ENCODE data around the gene PCNT.
"Not testable (repeated sequence)": the region's sequence is repeated elsewhere in the genome, so short reads cannot be mapped to it uniquely, and the experiment has no call there.

The PCNT gene

DNA sequence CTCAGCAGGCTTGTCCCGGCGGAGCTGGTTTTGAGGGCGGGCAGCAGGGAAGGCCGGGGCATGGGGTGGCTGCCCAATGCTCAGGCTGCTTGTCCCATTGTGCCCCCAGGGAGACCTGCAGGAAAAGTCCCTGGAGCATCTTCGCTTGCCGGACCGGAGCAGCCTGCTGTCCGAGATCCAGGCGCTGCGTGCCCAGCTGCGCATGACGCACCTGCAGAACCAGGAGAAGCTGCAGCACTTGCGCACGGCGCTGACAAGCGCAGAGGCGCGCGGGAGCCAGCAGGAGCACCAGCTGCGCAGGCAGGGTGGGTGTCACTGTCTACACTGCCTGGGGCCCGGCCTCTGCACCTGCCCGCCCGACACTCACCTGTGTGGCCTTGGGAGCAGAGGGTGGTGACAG lies 104.3 kb downstream of the PCNT start:
- Histone ChIP-seq H3K4me3 (ENCODE audit: low read depth in 1 of 5, low read length in 5 of 5) (no peak overlapping the region), H3K4me1 (ENCODE audit: control insufficient read depth in 5 of 5, insufficient read depth in 5 of 5, low read length in 5 of 5) (peaks cover 0 to 7% (median 0%) of the 10 kb centered on the region in 5 donors), H3K27ac (ENCODE audit: low read depth, low read length) (no peak overlapping the region), H3K9ac (ENCODE audit: low read length in 5 of 5) (no peak overlapping the region), H3K27me3 (ENCODE audit: control insufficient read depth in 5 of 5, insufficient read depth in 4 of 5, low read length in 5 of 5) (no peaks in the 10 kb centered on the region), H3K36me3 (ENCODE audit: control insufficient read depth in 5 of 5, insufficient read depth in 5 of 5, low read length in 5 of 5) (peaks cover 2 to 83% (median 66%) of the 10 kb centered on the region in 5 donors), H3K9me3 (ENCODE audit: control insufficient read depth in 5 of 5, low read length in 5 of 5) (no peaks in the 10 kb centered on the region)

DNA sequence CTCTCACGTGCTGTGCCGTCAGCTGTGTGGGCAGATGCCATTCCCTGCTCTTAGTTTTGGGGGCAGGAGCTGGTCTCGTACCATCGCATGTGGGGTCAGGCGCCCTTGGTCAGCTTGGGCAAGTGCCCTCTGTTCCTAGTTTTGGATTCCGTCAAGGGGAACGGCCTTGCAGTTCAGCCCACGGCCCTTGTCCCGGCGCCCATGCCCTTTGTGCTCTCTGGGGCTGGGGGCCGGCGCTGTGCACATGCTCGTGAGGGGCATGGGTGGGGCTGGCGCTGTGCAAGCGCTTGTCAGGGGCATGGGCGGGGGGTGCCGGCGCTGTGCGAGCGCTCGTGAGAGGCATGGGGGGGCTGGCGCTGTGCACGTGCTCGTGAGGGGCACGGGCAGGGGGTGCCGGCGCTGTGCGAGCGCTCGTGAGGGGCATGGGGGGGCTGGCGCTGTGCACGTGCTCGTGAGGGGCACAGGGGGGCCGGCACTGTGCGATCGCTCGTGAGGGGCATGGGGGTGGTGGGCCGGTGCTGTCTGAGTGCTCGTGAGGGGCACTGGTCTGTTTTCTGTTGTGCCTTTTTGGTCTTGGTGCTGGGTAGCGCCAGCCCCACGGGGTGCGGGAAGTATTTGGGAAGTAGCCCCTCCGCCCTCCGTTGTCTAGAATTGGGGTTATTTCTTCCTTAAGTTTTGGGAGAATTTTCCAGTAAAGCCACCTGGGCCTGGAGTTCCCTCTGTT lies 105.2 kb downstream of the PCNT start:
- Histone ChIP-seq H3K4me3 (ENCODE audit: low read depth in 1 of 5, low read length in 5 of 5) (no peak overlapping the region), H3K27ac (ENCODE audit: low read depth, low read length) (no peak overlapping the region), H3K9ac (ENCODE audit: low read length in 5 of 5) (peak overlapping the region in 1 of 5 donors; percentile 30), H3K27me3 (ENCODE audit: control insufficient read depth in 5 of 5, insufficient read depth in 4 of 5, low read length in 5 of 5) (no peaks in the 10 kb centered on the region), H3K9me3 (ENCODE audit: control insufficient read depth in 5 of 5, low read length in 5 of 5) (no peaks in the 10 kb centered on the region), H3K36me3 (ENCODE audit: control insufficient read depth in 5 of 5, insufficient read depth in 5 of 5, low read length in 5 of 5) (peaks cover 2 to 88% (median 68%) of the 10 kb centered on the region in 5 donors), H3K4me1 (ENCODE audit: control insufficient read depth in 5 of 5, insufficient read depth in 5 of 5, low read length in 5 of 5) (peaks cover 0 to 7% (median 0%) of the 10 kb centered on the region in 5 donors)

DNA sequence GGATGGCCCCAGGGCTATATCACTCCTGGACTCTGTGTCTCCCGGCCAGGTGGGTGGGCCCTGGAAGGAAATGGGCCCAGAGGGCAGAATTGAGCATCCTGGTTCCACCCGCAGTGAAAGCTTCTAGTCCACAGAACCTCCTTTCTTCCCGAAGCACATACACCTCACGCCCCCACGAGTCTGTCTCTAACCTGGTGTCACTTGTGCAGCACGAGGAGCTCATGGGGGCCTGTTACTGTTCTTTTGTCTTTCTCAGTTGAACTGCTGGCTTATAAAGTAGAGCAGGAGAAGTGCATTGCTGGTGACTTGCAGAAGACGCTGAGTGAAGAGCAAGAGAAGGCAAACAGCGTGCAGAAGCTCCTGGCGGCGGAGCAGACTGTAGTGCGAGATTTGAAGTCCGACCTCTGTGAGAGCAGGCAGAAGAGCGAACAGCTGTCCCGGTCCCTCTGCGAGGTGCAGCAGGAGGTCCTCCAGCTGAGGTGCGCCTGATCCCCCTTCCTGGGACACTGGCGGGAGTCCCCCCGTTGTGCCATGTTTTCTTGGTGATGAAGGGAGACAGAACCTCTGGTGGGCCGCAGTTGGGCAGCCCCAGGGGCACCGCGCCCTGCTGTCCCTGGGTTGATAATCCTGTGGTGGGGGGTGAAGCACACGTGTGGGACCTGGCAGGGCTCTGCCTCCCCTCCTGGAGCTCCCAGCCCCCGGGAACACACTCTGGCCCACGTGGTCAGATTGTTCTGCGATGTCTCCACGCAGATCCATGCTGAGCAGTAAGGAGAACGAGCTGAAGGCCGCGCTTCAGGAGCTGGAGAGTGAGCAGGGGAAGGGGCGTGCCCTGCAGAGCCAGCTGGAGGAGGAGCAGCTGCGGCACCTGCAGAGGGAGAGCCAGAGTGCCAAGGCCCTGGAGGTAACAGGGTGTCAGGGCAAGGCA lies 106.1 kb downstream of the PCNT start:
- Histone ChIP-seq H3K36me3 (ENCODE audit: control insufficient read depth in 5 of 5, insufficient read depth in 5 of 5, low read length in 5 of 5) (peaks cover 2 to 95% (median 75%) of the 10 kb centered on the region in 5 donors), H3K9ac (ENCODE audit: low read length in 5 of 5) (peak overlapping the region in 1 of 5 donors; percentile 30), H3K9me3 (ENCODE audit: control insufficient read depth in 5 of 5, low read length in 5 of 5) (no peaks in the 10 kb centered on the region), H3K4me3 (ENCODE audit: low read depth in 1 of 5, low read length in 5 of 5) (no peak overlapping the region), H3K27me3 (ENCODE audit: control insufficient read depth in 5 of 5, insufficient read depth in 4 of 5, low read length in 5 of 5) (no peaks in the 10 kb centered on the region), H3K27ac (ENCODE audit: low read depth, low read length) (no peak overlapping the region), H3K4me1 (ENCODE audit: control insufficient read depth in 5 of 5, insufficient read depth in 5 of 5, low read length in 5 of 5) (peaks cover 0 to 7% (median 0%) of the 10 kb centered on the region in 5 donors)

DNA sequence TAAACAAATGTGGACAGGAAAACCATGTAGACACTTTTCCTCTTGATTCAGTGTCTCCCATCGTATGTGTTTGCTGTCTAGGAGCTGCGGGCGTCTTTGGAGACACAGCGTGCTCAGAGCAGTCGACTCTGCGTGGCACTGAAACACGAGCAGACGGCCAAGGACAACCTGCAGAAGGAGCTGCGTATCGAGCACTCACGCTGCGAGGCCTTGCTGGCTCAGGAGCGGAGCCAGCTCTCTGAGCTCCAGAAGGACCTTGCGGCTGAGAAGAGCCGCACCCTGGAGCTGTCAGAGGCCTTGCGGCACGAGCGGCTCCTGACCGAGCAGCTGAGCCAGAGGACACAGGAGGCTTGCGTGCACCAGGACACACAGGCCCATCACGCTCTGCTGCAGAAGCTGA lies 107.5 kb downstream of the PCNT start:
- Histone ChIP-seq H3K36me3 (ENCODE audit: control insufficient read depth in 5 of 5, insufficient read depth in 5 of 5, low read length in 5 of 5) (peaks cover 2 to 91% (median 72%) of the 10 kb centered on the region in 5 donors), H3K27me3 (ENCODE audit: control insufficient read depth in 5 of 5, insufficient read depth in 4 of 5, low read length in 5 of 5) (no peaks in the 10 kb centered on the region), H3K9ac (ENCODE audit: low read length in 5 of 5) (no peak overlapping the region), H3K9me3 (ENCODE audit: control insufficient read depth in 5 of 5, low read length in 5 of 5) (no peaks in the 10 kb centered on the region), H3K4me3 (ENCODE audit: low read depth in 1 of 5, low read length in 5 of 5) (peak overlapping the region in 1 of 5 donors; percentile 15), H3K27ac (ENCODE audit: low read depth, low read length) (no peak overlapping the region), H3K4me1 (ENCODE audit: control insufficient read depth in 5 of 5, insufficient read depth in 5 of 5, low read length in 5 of 5) (peaks cover 0 to 7% (median 0%) of the 10 kb centered on the region in 5 donors)

DNA sequence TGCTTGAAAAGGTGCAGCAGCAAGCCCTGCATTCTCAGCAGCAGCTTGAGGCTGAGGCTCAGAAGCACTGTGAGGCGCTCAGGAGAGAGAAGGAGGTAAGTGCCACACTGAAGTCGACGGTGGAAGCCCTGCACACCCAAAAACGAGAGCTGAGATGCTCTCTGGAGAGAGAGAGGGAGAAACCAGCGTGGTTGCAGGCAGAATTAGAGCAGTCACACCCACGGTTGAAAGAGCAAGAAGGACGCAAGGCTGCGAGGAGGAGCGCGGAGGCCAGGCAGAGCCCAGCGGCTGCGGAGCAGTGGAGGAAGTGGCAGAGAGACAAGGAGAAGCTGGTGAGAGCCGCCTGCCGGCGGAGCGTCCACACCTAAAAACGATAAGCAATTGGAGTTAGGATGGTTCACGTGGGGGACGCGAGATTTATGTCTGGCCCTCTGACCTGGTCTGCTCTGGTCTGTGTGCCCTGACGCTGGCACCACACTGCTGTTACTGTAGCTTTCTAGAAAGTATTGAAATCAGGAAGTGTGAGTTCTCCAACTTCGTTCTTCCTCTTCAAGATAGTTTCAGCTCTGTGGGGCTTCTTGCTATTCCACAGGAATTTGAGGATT lies 108.0 kb downstream of the PCNT start:
- Histone ChIP-seq H3K27ac (ENCODE audit: low read depth, low read length) (no peak overlapping the region), H3K4me1 (ENCODE audit: control insufficient read depth in 5 of 5, insufficient read depth in 5 of 5, low read length in 5 of 5) (peaks cover 0 to 7% (median 0%) of the 10 kb centered on the region in 5 donors), H3K9me3 (ENCODE audit: control insufficient read depth in 5 of 5, low read length in 5 of 5) (no peaks in the 10 kb centered on the region), H3K9ac (ENCODE audit: low read length in 5 of 5) (peak overlapping the region in 1 of 5 donors; percentile 16), H3K27me3 (ENCODE audit: control insufficient read depth in 5 of 5, insufficient read depth in 4 of 5, low read length in 5 of 5) (no peaks in the 10 kb centered on the region), H3K4me3 (ENCODE audit: low read depth in 1 of 5, low read length in 5 of 5) (peak overlapping the region in 2 of 5 donors; percentile 15 to 21), H3K36me3 (ENCODE audit: control insufficient read depth in 5 of 5, insufficient read depth in 5 of 5, low read length in 5 of 5) (peaks cover 2 to 91% (median 72%) of the 10 kb centered on the region in 5 donors)

DNA sequence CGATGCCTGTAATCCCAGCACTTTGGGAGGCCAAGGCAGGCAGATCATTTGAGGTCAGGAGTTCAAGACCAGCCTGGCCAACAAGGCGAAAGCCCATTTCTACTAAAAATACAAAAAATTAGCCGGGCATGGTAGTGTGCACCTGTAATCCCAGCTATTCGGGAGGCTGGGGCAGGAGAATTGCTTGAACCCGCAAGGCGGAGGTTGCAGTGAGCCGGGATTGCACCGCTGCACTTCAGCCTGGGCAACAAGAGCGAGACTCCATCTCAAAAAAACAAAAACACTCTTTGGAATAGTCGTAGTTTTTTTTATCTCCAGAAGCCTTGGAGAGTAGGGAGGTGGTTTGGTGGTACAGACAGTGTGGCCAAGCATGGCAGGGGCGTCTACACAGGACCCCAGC lies 109.2 kb downstream of the PCNT start:
- H3K4me3 ChIP-seq (ENCODE audit: low read depth in 1 of 5, low read length in 5 of 5); H3K9ac ChIP-seq (ENCODE audit: low read length in 5 of 5); H3K27me3 ChIP-seq (ENCODE audit: control insufficient read depth in 5 of 5, insufficient read depth in 4 of 5, low read length in 5 of 5); H3K4me1 ChIP-seq (ENCODE audit: control insufficient read depth in 5 of 5, insufficient read depth in 5 of 5, low read length in 5 of 5); H3K27ac ChIP-seq (ENCODE audit: low read depth, low read length); H3K9me3 ChIP-seq (ENCODE audit: control insufficient read depth in 5 of 5, low read length in 5 of 5): not testable (repeated sequence)
- H3K36me3 ChIP-seq (ENCODE audit: control insufficient read depth in 5 of 5, insufficient read depth in 5 of 5, low read length in 5 of 5), result peaks cover 2 to 91% (median 72%) of the 10 kb centered on the region in 5 donors

DNA sequence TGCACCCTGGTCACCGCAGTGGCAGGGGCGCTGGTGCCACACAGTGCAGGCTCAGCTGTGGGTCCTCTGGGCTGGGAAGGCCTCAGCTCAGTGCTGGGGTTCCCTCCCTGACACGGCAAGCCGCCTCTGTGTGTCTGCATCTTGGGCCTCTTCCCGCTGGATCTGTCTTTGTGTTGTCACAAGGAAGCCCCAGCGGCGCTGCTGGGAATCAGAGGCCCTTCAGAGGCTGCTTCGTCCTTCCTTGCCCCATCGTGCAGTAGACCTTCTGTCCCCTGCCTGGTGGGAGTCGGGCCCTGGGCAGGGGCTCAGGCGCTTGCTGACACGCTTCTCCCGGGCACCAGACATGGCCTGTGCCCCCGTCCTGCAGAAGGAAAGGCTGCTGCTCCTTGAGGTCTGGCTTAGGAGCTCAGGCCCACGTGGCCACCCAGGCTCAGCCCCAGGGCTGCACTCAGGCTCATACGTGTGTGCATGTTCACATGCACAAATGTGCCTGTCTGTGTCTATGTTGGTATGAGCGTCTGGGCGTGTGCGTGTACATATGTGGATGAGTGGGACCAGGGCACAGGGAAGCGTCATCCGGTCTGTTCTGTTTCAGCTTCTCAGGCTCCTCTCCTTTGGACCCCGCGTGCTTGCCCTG lies 110.5 kb downstream of the PCNT start:
- Histone ChIP-seq H3K4me3 (ENCODE audit: low read depth in 1 of 5, low read length in 5 of 5) (no peak overlapping the region), H3K9ac (ENCODE audit: low read length in 5 of 5) (no peak overlapping the region), H3K36me3 (ENCODE audit: control insufficient read depth in 5 of 5, insufficient read depth in 5 of 5, low read length in 5 of 5) (peaks cover 2 to 88% (median 71%) of the 10 kb centered on the region in 5 donors), H3K9me3 (ENCODE audit: control insufficient read depth in 5 of 5, low read length in 5 of 5) (no peaks in the 10 kb centered on the region), H3K4me1 (ENCODE audit: control insufficient read depth in 5 of 5, insufficient read depth in 5 of 5, low read length in 5 of 5) (peaks cover 0 to 7% (median 0%) of the 10 kb centered on the region in 5 donors), H3K27me3 (ENCODE audit: control insufficient read depth in 5 of 5, insufficient read depth in 4 of 5, low read length in 5 of 5) (no peaks in the 10 kb centered on the region), H3K27ac (ENCODE audit: low read depth, low read length) (no peak overlapping the region)

DNA sequence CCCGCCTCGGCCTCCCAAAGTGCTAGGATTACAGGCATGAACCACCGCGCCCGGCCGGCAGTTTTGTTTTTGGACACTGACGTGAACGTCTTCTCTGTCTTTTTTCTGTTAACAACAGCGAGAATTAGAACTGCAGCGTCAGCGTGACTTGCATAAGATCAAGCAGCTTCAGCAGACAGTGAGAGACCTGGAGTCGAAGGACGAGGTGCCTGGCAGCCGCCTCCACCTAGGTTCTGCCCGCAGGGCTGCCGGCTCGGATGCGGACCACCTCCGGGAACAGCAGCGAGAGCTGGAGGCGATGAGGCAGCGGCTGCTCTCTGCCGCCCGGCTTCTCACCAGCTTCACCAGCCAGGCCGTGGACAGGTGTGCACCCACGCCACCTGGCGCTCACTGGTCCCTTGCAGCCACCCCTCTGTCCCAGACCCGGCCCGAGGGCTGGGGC lies 111.9 kb downstream of the PCNT start:
- Histone ChIP-seq H3K4me3 (ENCODE audit: low read depth in 1 of 5, low read length in 5 of 5) (no peak overlapping the region), H3K36me3 (ENCODE audit: control insufficient read depth in 5 of 5, insufficient read depth in 5 of 5, low read length in 5 of 5) (peaks cover 2 to 88% (median 73%) of the 10 kb centered on the region in 5 donors), H3K27ac (ENCODE audit: low read depth, low read length) (no peak overlapping the region), H3K9ac (ENCODE audit: low read length in 5 of 5) (no peak overlapping the region), H3K4me1 (ENCODE audit: control insufficient read depth in 5 of 5, insufficient read depth in 5 of 5, low read length in 5 of 5) (peaks cover 0 to 7% (median 0%) of the 10 kb centered on the region in 5 donors), H3K9me3 (ENCODE audit: control insufficient read depth in 5 of 5, low read length in 5 of 5) (no peaks in the 10 kb centered on the region), H3K27me3 (ENCODE audit: control insufficient read depth in 5 of 5, insufficient read depth in 4 of 5, low read length in 5 of 5) (no peaks in the 10 kb centered on the region)

DNA sequence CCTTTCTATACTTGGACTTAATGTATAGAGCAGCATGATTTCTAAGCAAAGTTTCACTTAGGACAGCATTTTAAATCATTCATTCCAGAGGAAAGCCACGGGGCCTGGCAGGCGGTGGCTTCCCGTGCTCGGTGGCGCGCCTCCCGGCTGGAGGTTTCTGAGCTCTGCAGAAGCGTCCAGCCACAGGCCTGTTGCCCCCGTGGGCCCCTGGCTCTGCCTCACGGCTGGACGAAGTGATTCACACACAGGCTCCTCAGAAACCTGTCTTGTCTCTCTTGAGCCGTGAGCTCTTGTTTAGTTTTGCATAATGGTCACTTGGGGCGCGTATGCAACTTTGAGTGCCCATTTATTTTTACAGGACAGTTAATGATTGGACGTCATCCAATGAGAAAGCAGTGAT lies 112.7 kb downstream of the PCNT start:
- no peaks in the 10 kb centered on the region for H3K27me3 ChIP-seq (ENCODE audit: control insufficient read depth in 5 of 5, insufficient read depth in 4 of 5, low read length in 5 of 5)
- no peaks in the 10 kb centered on the region for H3K9me3 ChIP-seq (ENCODE audit: control insufficient read depth in 5 of 5, low read length in 5 of 5)
- H3K4me3 ChIP-seq (ENCODE audit: low read depth in 1 of 5, low read length in 5 of 5), result no peak overlapping the region
- no peak overlapping the region for H3K9ac ChIP-seq (ENCODE audit: low read length in 5 of 5)
- H3K27ac ChIP-seq (ENCODE audit: low read depth, low read length), result no peak overlapping the region
- peaks cover 2 to 88% (median 73%) of the 10 kb centered on the region in 5 donors for H3K36me3 ChIP-seq (ENCODE audit: control insufficient read depth in 5 of 5, insufficient read depth in 5 of 5, low read length in 5 of 5)
- peaks cover 0 to 5% (median 0%) of the 10 kb centered on the region in 5 donors for H3K4me1 ChIP-seq (ENCODE audit: control insufficient read depth in 5 of 5, insufficient read depth in 5 of 5, low read length in 5 of 5)
